PC-9 (cell line): ENCODE results near the gene B3GNT7.
"Not testable (repeated sequence)": the region's sequence is repeated elsewhere in the genome, so short reads cannot be mapped to it uniquely, and the experiment has no call there.

ENCODE experiments used
- EZH2 ChIP-seq: fragments of 200-600 bp; sonication (generic); IDR thresholded peaks from 2 replicates; pipeline ENCODE4 v1.8.0; 2017; ENCODE audit warnings: antibody characterized with exemption, low read depth
- TF ChIP-seq, protein P1 (sequence below): fragments of 200-600 bp; sonication (generic); conservative IDR thresholded peaks from 2 replicates; pipeline ENCODE4 v1.6.1; 2017; ENCODE audit warnings: mixed run types, antibody characterized with exemption, mild to moderate bottlenecking, moderate library complexity

DNA sequence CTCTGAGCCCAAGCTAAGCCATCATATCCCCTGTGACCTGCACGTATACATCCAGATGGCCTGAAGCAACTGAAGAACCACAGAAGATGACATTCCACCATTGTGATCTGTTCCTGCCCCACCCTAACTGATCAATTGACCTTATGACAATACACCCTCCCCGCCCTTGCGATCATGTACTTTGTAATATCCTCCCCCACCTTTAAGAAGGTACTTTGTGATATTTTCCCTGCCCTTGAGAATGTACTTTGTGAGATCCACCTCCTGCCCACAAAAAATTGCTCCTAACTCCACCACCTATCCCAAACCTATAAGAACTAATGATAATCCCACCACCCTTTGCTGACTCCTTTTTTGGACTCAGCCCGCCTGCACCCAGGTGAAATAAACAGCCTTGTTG lies 34.9 kb downstream of the B3GNT7 start:
- TF ChIP-seq, protein P1, sequence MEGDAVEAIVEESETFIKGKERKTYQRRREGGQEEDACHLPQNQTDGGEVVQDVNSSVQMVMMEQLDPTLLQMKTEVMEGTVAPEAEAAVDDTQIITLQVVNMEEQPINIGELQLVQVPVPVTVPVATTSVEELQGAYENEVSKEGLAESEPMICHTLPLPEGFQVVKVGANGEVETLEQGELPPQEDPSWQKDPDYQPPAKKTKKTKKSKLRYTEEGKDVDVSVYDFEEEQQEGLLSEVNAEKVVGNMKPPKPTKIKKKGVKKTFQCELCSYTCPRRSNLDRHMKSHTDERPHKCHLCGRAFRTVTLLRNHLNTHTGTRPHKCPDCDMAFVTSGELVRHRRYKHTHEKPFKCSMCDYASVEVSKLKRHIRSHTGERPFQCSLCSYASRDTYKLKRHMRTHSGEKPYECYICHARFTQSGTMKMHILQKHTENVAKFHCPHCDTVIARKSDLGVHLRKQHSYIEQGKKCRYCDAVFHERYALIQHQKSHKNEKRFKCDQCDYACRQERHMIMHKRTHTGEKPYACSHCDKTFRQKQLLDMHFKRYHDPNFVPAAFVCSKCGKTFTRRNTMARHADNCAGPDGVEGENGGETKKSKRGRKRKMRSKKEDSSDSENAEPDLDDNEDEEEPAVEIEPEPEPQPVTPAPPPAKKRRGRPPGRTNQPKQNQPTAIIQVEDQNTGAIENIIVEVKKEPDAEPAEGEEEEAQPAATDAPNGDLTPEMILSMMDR = not testable (repeated sequence)
- TF ChIP-seq EZH2 = not testable (repeated sequence)
